Neutrophil (primary cell): ENCODE results near the gene SSU72.
"Not testable (repeated sequence)": the region's sequence is repeated elsewhere in the genome, so short reads cannot be mapped to it uniquely, and the experiment has no call there.

ENCODE experiments used
- H3K27ac ChIP-seq: fragments of 200-600 bp; sonication (generic); 2 replicates; pipeline ENCODE4 v1.5.1; 2016; ENCODE audit warnings: mild to moderate bottlenecking, moderate library complexity
- H3K27me3 ChIP-seq: fragments of 200-600 bp; sonication (generic); 2 replicates; pipeline ENCODE4 v1.6.0; 2016; ENCODE audit warnings: mild to moderate bottlenecking
- H3K36me3 ChIP-seq: fragments of 200-600 bp; sonication (generic); 2 replicates; pipeline ENCODE4 v1.5.1; 2017
- H3K4me1 ChIP-seq, 2 experiments: fragments of 200-600 bp in 1 of 2; sonication (generic) in 1 of 2; 1 replicate in 1 of 2; 2 replicates in 1 of 2; pipeline versions ENCODE4 v1.5.1 to v1.6.1; 2013 to 2016; ENCODE audit warnings: low read depth in 1 of 2, low read length in 1 of 2, mild to moderate bottlenecking in 1 of 2, moderate library complexity in 1 of 2; ENCODE audit not compliant: control insufficient read depth in 1 of 2, insufficient read depth in 1 of 2
- H3K4me3 ChIP-seq, 2 experiments: fragments of 200-600 bp in 1 of 2; sonication (generic) in 1 of 2; 1 replicate in 1 of 2; 2 replicates in 1 of 2; pipeline ENCODE4 v1.5.1; 2013 to 2016; ENCODE audit warnings: low read depth in 1 of 2, low read length in 1 of 2, mild to moderate bottlenecking in 1 of 2, moderate library complexity in 1 of 2
- H3K9me3 ChIP-seq: fragments of 200-600 bp; sonication (generic); 2 replicates; pipeline ENCODE4 v1.5.1; 2016
- CTCF ChIP-seq: fragments of 200-600 bp; sonication (generic); IDR thresholded peaks from 2 replicates; pipeline ENCODE4 v1.5.1; 2016; ENCODE audit warnings: antibody characterized with exemption

Gene SSU72

GRCh38 chr1:1534401-1535154, 40.1 kb downstream of the SSU72 start:
- Histone ChIP-seq H3K9me3 (no peaks in the 10 kb centered on the region), H3K36me3 (peaks cover 15% of the 10 kb centered on the region), H3K4me1 (no peaks in the 10 kb centered on the region), H3K4me3 (no peak overlapping the region), H3K27ac (no peak overlapping the region), H3K27me3 (peaks cover 15% of the 10 kb centered on the region)
- no peak for TF ChIP-seq CTCF

DNA sequence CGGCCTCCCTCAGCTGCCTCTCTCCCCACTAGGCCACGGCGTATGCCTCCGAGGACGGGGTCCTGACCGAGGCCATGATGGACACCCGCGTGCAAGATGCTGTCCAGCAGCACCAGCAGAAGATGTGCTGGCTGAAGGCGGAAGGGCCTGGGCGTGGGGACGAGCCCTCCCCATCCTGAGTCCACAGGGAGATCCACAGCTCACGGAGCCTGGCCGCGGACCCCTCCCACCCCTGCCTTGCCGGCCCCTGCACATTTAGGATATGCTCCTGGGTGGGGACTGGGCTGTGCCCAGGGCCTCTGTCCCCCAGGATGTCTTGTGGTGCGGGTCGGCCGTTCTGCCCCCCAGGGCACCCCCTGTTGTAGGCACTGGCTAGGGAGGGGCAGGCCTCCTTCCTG, 40.8 kb downstream of the SSU72 start:
- H3K4me1 ChIP-seq, H3K4me3 ChIP-seq, H3K9me3 ChIP-seq, H3K27ac ChIP-seq, H3K27me3 ChIP-seq: not testable (repeated sequence)
- H3K36me3 ChIP-seq, result peaks cover 15% of the 10 kb centered on the region

DNA sequence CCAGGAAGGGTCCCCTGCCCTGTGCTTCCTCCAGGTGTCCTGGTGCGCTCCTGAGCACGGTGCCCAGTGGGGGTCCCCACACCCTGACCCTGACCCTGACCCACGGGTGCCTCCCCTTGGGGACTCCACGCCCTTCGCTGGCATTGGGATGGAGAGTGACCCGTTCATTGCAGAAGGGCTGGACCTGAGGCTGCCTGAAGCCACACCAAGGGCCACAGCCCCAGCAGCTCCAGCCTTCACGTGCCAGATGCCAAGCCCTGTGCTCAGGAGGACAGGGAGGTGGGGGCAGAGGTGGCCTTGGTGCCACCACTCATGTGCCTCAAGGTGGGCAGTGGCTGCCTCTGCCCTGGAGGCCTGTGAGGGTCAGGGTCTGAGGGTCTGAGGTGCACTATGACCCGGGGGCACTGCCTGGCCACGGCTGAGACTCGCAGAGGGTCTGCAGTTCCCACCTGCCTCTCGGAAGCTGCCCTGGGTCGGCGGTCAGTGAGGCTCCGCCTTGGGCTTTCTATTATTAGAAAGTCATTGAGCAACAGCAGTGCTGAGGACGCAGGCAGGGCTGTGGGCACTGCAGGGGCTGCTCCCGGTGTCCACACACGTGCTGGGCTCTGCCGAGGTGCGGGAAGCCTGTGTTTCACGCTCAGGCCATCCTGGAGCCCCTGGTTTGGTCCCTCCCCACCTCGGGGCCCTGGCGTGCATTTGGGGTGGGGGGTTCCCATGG, 41.3 kb downstream of the SSU72 start:
- not testable (repeated sequence) for H3K9me3 ChIP-seq, H3K4me3 ChIP-seq, H3K27me3 ChIP-seq, H3K27ac ChIP-seq, H3K4me1 ChIP-seq
- H3K36me3 ChIP-seq, result peaks cover 19% of the 10 kb centered on the region

DNA sequence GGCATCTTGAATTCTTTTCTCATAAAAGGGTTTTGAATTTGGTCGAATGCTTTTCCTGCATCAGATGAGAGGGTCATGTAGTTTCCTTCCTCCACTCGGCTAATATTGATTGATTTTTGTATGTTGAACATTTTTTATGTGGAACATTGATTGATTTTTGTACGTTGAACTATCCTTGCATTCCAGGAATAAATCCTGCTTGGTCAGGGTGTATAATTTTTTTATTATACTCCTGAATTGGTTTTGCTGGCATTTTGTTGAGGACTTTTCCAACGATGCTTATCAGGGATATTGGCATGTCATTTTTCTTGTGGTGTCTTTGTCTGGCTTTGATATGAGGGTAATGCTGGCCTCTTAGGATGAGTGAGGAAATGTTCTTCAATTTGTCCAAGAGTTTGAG, 42.7 kb downstream of the SSU72 start:
- Histone ChIP-seq H3K36me3 (peaks cover 24% of the 10 kb centered on the region), H3K27me3 (no peaks in the 10 kb centered on the region), H3K4me3 (no peak overlapping the region), H3K9me3 (no peaks in the 10 kb centered on the region), H3K27ac (no peak overlapping the region), H3K4me1 (no peaks in the 10 kb centered on the region)
- no peak for TF ChIP-seq CTCF

GRCh38 chr1:1529936-1530335, 44.7 kb downstream of the SSU72 start:
- no peak for TF ChIP-seq CTCF
- no peak overlapping the region for H3K27ac ChIP-seq
- no peak overlapping the region for H3K4me3 ChIP-seq
- peaks cover 18% of the 10 kb centered on the region for H3K36me3 ChIP-seq
- H3K4me1 ChIP-seq, result no peaks in the 10 kb centered on the region
- no peaks in the 10 kb centered on the region for H3K27me3 ChIP-seq
- H3K9me3 ChIP-seq, result no peaks in the 10 kb centered on the region

DNA sequence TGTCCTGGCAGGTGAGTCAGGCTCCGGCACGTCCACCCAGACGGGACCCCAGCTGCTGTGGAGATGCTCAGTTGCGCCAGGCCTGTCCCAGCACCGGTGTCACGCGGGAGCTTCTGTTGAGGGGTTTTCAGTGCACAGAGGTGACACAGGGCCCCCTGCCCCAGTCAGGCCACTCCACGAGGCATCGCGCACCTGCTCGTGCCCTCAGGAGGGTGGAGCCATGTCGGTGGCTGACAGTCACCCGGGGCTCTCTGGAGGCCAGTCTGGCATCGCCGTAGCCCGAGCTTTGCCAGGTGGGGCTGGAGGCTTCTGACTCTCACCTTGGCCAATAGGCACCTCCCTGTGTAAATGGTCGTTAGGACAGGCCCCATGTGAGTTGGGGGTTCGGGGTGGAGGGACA, 45.3 kb downstream of the SSU72 start:
- no peak overlapping the region for H3K27ac ChIP-seq
- H3K9me3 ChIP-seq, result no peaks in the 10 kb centered on the region
- H3K4me1 ChIP-seq, result no peaks in the 10 kb centered on the region
- no peak for TF ChIP-seq CTCF
- peaks cover 15% of the 10 kb centered on the region for H3K36me3 ChIP-seq
- no peaks in the 10 kb centered on the region for H3K27me3 ChIP-seq
- H3K4me3 ChIP-seq, result no peak overlapping the region
